Measurements from ENCODE around the gene CHD2.

- TF ChIP-seq YY1 (IDR thresholded peaks at IDR 0.05; ENCODE audit: insufficient read depth, insufficient read length): no peak
- TF ChIP-seq SUZ12 (IDR thresholded peaks at IDR 0.05; ENCODE audit: extremely low read depth, insufficient read depth, insufficient read length): no peak
- TF ChIP-seq ZNF274 (IDR thresholded peaks at IDR 0.05; ENCODE audit: low read depth, low read length): no peak
These were observed 105.0 kb downstream of the CHD2 start for GRCh38 chr15:93005133-93005532.

Data from NT2/D1 (cell line).